NCI-H2029 treated with DMSO at 0.1 percent for 48 hours (cell line): ENCODE results near the gene NATD1.
"Not testable (repeated sequence)": the region's sequence is repeated elsewhere in the genome, so short reads cannot be mapped to it uniquely, and the experiment has no call there.

Source experiments
- DNase-seq: peaks from one replicate; lab custom pipeline; 2025; lab: John Stamatoyannopoulos, UW

The NATD1 gene

DNA sequence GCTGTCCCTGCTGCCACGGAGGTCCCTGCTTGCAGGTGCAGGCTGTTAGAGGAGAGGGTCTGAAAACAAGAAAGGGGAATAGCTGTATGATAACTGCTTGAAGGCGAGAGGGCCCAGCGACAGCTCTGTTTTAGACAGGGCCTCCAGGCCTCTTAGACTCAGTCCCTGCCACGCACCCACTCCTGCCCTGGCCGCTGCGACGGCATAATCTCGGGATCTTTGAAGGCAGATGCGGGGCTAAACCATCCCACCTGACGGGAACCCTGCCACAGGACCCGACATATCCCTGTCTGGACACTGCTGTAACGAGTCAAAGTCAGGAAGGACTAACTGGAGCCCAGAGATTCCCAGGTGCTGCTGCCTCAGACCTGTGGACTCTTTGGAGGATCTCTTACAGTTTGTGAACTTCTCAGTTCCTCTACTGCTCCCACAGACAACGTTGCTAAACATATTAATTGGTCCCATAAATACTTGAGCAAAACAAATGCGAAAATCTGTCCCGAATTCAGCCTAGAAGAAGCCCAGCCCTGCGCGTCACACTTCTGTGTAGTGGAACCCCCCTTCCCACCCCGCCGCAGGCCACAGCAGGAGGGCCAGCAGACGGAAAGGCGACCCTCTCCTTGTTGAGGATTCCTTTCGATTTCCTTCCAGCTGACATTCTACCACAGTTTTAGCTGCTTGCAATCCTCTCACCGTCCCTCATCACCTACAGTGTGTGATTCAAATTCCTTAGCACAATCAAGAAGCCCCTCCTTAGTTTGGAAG lies 38.3 kb downstream of the NATD1 start:
- no peak for DNase-seq

DNA sequence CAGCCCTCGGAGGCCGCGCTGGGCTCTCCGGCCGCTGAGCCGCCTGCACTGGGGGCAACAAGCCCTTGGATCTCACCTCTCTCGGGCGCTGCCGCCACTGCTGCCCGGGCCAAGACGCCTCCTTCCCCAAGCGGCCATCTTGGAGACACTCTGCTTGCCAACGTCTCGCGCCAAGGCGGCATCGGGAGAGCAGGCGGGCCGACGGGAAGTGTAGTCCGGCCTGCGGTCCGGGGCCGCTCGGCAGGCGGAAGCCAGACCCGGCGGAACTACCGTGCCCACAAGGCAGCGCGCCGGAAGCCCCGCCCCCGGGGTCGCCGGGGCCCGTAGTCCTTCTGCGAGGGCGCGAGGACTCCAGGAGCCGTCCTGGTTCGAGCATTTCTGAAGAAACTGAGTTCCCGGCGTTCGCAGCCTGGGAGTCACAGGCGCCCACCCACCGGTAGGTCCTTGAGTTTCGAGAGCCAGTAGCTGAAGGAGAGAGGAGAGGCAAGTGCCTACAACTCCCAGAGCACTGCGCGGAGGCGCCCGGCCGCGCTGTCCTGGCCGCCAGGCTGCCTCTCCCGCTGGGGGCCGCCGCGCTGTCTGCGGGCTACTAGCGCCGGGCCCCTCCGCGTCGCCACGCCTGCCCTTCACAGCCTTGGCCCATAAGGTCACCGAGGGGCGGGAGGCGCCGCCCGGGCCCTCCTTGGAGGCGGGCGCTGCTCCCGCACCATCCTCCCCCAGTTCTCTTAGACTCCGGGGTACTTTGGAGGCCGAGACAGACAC lies 39.0 kb downstream of the NATD1 start, which contains the start of gene TMEM11:
TMEM11 (minus strand) TSS at position 147 of the 762 bp plus-strand sequence; CDS start at position 138, 9 bp downstream.
- peak; percentile 81 for DNase-seq

DNA sequence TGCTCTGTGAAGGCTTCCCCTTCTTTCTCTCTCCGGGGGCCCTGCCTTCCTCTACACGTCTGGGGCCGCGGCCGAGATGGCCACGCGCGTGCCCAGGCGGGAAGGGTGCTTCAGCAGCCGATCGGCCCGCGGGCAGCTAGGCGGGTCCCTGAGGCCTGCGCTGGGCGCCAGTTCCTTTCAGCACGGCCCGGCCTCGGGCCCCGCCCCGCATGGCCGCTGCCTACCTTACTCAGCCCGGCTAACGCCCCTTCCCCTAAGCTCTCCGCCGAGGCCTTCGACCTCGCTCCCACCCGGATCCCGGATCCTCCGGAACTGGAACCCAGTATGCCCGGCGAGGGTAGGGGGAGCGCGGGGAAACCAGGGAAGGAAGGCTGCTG lies 39.6 kb downstream of the NATD1 start:
- no peak for DNase-seq

DNA sequence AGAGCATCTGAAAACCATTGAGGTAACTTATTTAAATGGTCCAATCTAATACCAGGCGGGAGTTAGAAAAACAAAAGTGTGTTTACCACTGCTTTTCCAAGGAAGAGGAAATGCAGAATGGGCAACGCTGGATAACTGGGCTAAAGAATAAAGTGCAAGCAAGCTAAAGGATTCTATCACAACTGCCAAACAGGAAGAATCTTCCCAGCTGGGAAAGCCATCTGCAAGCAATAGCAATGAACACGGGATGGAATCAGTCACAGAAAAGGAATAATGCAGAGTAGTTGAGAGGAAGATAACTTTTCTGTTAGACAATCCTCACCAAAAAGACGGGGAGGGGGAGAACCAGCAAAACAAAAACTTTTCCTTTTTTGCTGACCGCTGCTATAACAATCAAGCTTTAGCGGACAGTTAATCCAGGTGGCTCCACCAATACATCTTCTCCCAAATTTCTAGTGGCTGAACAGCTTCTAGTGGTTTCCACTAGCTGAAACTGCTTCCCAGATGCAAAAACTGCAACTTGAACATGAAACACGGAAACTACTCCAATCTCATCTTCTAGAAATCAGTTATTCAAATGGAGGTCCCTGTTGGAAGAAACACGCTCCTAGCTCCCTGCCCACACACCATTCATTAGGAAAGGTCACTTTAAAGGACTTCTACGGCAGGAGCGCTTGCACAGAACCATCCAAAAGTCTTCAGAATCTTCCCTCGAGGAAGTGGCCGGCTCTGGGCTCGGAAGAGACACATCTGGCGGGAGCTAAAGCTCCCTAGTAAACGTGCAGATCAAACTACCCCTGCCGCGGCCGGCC lies 40.2 kb downstream of the NATD1 start:
- no peak for DNase-seq

DNA sequence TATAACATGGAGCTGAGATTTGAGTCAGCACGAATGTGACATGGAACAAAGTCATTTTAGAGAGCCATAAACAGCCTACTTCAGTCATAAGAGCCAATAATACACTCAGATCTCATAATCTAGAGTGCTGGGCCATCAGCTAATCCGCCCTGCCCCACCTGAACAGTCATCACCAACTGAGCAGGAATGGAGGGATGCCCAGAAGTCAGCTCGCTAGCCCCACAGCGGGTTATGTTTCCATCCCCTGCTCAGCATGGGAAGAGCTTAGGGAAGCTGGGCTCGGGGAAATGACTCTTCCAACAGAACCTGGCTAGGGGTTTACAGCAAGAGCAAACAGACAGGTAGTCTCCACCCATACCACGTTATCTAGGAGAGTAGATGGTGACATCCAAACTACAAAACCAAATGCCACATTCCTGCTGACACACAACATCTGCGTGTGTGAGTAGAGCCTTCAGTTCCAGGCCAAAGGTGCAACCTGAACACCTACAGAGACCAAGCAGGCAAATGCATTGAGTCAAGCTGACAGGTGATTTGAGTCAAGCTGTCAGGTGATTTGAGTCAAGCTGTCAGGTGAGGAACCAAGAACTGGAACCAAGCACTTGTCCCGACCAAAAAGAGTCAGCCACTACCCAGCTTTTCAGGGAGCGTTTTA lies 41.3 kb downstream of the NATD1 start:
- no peak for DNase-seq

DNA sequence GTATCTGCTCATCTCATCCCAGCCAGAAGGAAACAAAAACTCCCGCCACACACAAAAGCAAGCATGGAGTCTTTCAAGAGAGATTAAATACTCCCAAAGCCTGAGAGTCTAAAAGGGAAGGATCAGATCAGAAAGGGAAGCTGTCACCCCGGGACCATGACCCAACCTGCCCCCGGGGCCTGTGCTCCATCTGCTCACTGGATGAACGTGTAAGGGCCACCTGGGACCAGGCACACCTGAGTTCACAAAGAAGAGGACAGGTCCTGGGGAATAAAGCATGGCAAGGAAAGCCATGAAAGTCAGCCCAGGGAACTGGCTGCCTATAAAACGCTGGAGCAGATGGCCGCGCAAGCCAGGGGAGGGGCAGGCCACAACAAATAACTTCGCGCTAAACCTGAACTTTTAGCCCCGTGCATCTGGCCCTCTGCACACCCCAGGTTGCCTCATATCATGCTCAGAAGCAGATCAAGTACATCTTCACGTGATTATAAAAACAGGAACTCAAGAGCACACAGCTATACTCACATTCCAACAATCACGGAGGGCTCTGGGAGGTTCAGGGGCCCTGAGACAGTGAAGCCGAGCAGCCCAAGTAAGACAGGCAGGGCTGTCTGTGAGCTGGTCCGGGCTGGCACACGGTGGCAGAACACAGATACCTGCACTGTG lies 42.7 kb downstream of the NATD1 start:
- DNase-seq, result no peak

DNA sequence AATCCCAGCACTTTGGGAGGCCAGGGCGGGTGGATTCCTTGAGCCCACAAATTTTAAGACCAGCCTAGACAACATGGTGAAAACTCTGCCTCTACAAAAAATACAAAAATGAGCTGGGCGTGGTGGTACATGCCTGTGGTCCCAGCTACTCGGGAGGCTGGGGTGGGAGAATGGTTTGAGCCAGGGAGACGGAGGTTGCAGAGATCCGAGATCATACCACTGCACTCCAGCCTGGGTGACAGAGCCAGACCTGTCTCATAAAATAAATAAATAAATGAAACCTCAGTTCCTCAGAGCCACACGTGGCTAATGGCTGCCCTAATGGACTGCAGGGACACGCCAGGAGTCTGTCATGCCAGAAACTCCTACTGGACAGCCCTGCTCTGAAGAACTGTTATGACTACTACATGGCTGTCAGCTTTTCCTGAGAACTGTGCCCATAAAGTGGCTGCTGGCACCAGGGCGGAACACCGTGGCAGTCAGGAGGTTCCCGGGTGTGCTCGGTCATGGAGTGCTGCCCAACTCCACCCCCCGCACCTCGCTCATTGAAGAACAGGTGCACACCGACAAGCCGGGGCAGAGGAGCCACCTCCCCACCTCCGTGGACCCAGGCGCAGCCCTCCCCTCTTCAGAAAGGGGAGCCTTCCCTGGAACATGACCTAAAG lies 43.6 kb downstream of the NATD1 start:
- DNase-seq, result no peak

DNA sequence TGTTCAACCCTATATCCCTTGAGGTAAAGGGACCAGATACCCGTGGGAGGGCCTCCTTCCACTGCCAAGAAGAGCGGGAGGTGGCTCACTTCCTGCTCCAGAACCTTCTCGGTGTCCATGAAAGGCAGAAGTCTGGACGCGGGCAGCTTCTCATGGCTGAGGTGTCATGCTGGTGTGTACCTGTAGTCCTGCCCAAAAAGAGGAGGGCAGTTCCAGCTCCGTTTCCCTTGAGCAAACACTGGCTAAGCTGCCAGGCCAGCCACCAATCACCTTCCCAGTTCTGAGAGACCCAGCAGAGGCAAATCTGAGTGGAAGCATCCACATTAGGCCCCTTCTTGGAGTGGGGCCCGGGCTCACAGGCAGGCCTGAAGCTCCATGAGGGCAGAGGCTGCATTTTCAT lies 44.9 kb downstream of the NATD1 start:
- no peak for DNase-seq

DNA sequence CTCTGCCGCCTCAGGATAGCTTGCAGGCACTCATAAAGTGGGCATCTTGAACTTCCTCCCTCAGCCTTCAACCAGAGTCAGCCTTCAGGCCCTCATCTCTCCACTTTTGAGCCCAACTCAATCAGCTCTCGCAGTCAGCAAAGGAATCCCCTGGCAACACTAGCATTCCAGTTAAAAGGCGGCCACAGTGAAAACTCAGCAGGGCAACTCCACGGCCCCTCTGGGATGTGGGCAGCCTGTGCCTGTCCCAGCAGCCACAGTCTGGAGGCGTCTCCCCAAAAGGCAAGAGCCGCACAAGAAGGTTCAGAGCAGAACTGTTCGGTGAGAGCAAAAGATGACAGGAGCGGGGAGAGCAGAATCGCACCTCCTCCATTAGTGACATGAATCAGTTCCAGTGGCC lies 48.3 kb downstream of the NATD1 start:
- DNase-seq, result no peak

DNA sequence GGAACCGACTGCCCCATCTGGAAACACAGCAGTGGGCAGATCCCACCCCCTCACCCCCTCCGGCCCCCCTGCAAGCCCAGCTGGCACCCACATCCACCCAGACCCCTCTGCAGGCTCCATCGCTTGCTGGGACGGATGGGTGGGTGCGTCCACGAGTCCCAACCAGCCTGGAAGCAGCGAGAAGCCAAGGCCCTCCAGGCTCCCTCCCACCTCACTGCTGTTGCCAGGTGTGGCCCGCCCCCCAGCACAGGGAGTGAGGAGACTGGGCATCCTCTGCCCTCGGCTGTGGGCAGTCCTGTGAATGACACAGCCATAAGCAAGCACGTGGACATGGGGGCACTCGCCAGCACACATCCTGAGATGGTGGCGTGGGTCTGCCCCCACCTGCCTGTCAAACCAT lies 50.7 kb downstream of the NATD1 start:
- no peak for DNase-seq

DNA sequence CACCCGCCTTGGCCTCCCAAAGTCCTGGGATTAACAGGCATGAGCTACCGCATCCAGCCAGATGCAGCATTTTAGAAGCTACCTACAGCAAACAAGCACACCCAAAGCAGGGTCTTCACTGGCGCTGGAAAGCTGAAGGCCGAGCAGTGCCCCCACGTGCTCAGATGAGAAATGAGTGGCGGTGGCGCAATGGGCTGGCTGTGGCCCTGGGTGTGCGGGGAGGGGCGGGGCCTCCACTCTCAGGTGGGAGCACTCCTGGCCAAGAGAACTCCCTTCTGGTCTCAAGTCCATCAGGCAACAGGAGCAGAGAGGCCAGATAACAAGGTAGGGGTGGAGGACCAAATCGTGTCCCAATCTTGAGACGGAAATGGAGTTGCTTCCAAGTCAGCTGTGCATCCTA lies 51.3 kb downstream of the NATD1 start:
- no peak for DNase-seq

DNA sequence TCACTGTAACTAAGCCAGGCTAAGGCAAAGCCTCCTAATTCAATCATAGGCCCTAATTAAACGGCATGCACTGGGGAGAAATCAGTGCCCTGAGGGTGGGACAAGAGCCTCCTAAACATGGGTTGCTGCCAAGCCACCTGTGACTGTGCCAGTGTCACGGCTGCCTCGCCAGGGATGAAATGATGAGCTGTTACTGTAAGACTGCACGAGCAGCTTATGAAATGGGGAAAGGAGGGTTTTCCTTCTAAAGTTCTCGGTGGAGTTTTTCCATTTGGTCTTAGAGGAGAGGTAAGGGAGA lies 52.0 kb downstream of the NATD1 start:
- DNase-seq, result no peak

DNA sequence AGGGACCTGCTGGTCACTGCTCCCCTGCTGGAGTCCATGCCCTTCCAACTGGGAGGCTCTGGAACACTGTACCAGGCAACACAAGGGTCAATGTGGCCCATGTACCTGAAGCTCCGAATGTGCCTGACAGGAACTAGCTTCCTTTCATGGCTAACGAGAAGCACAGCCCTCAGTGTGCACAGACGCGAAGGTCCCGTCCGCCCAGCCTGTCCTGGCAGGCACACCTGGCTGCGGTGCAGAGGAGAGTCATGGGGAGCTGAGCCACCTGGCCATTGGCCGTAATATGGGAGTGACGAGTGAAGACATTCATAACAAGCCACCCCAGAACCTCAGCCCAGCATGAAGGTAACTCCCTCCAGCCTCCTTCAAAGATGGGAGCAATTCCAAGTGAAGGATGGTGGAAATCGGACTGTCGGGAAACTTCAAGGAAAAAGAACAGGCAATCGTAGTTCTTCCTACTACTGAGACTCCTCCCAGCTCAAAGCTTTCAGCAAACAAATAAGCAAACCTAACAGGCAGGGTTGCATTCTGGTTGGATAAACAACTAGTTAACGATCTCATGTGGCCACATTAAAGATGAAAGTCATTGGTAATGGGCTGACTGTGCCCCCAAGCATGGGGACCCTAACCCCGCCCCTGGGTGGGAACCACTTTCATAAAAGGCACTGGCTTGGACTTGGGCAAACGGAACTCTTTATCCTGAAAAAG lies 52.5 kb downstream of the NATD1 start:
- DNase-seq, result no peak

DNA sequence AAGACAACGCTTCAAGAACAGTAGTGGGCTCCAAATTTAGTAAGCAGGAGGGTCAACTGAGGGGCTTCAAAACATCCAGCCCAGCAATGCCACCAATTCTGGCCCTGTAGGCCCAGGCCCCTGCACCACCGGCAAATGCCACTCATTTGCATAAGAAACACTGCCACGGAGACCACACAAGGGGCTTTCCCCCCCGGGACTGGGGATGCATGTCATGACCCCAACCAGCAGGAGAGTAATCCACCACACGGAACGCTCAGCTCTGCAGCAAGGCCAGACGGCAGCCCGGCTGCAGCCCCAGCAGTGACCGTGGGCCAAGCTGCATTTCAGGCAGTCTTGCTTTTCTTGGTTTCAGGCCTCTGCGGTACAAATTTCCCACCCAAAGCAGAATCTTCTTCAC lies 53.4 kb downstream of the NATD1 start:
- no peak for DNase-seq

DNA sequence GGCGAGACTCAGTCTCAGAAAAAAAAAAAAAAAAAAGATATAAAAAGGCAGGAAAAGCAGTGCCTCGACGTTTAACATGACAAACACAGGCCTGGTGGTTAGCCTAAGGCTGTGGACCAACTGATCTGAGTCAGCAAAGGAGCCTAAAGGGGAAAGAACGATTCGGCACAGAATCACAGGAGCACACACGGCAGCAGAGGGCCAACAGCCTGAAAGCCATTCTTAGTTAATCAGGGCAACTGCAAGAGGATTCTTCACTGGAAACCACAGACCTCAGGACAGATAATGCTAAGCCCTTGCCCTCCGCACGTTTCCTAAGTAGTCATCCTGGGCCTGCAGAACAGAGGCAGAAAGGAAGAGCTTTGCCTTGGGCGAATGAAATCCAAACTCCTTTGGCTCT lies 53.9 kb downstream of the NATD1 start:
- DNase-seq, result no peak

DNA sequence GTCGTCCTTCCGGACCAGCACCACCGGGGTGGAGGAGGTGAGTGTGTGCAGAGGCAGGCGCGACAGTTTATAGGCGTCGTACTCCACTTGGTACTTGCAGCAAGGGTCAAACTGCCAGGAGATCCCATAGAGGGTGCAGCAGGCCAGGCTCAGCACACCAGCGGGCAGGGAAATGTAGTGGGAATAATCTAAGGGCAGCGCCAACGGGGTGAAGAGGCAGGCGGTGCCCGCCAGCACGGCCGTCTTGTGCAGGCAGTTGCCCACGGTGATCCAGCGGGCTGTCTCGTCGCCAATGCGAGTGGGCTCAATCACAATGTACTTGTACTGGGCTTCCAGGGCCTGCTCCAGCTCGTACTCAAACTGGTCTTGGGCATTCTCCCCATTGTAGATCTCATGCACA lies 54.8 kb downstream of the NATD1 start:
- DNase-seq, result no peak

DNA sequence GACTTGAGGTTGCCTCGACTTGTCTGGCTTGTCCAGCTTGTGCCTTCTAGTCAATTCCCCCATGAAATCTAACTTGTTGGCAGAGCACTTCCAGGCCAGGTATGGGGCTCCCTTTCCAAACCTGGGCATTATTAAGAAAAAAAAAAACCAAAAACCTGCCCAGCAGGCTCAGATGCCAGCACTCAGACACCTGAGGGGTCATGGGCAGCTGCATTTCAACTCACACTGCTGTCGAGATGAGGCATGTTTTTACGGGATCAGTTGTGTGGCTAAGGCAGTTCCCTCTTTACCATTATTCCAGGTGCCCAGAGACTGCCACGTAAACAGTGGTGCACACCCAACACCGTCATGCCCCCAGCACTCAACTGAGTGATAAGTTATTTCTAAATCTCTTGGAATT lies 57.1 kb downstream of the NATD1 start:
- DNase-seq, result no peak

DNA sequence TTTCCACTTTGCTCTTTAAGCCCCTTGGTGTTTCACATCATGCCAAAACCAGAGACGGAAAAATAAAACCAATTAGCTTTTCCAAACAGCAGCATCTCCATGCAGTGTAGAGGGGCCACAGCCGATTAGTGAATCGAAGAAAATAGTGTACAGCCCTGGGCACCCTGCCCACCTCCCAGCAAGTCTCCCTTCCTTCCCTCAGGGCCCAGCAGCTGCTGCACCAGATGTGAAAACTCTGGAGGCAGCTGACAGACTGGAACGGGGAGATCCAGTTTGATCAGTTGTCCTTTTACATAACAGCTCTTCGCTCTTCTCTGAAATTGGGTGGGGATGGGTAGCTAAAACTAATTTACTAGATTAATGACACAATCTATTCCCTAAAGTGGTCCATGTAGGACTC lies 58.5 kb downstream of the NATD1 start:
- DNase-seq, result no peak

DNA sequence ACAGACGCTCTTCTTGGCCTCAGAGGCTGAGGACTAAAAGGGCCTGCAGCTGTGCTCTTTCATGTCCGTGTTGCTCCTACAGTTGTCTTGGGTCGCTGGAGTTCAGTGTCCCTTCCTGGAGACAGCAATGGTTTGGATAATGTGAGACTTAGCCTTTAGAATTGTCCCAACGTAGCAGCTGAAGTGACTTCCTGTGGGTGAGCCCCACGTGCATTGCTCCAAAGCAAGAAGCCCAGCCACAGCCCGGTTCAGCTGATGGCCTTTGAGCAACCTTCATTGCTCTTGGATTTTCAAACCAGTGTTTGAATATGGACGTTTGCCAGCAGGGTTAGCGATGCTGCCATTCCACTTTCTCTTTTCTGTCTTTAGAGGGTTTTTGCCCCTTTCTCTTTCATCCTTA lies 59.0 kb downstream of the NATD1 start:
- DNase-seq, result no peak

DNA sequence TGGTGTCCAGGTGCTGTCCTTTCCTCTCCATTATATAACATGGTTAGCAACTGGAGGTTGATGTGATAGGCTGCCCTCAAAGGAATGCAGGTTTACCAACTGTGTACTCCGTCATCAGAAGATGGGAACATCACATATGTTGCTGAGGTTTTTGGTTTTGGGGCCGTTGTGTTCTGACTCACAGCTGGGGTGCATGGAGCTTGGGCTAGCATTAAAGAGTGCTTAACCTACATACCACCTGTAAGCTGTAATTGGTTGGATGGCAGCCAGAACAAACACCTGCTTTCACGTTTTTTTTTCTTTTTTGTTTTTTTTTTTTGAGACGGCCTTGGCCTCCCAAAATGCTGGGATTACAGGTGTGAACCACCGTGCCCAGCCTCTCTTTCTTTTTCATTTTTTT lies 60.2 kb downstream of the NATD1 start:
- no peak for DNase-seq

DNA sequence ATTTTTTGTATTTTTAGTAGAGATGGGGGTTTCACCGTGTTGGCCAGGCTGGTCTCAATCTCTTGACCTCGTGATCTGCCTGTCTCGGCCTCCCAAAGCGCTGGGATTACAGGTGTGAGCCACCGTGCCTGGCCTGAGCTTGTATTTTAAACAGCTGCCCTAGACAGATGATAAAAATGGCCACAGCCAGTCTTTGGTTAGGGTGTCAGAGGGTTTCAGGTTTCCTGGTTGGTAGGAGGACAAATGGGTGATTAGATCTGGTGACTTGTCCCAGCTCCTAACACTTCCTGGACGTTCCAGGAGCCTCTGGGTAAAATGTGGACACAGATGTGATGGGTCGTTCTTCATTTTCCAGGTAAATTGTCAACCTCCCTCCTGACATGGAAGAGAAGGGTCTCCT lies 60.8 kb downstream of the NATD1 start:
- DNase-seq, result not testable (repeated sequence)
